ENCODE measurements around the gene PTPN2. TPM values are rescaled to one million over a fixed set of nuclear protein-coding genes. Genes with fewer than 3 reads are reported as not detected.

PTPN2 gene
- total and polyA plus RNA-seq, 4 donors, result 47.8 to 79.9 (median 64.3) TPM

DNA sequence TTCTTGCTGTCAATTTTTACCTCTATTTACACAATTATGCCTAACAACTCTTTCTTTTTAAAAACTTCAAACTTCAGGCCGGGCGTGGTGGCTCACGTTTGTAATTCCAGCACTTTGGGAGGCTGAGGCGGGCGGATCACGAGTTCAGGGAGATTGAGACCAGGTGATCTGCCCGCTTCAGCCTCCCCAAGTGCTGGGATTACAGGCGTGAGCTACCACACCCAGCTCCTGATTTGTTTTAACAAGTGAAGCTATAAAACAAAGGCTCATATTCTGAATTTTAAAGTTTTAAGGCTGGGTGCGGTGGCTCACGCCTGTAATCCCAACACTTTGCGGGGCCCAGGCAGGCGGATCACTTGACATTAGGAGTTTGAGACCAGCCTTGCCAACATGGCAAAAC is 15.5 kb downstream of the PTPN2 start:
- TF ChIP-seq, protein P1, sequence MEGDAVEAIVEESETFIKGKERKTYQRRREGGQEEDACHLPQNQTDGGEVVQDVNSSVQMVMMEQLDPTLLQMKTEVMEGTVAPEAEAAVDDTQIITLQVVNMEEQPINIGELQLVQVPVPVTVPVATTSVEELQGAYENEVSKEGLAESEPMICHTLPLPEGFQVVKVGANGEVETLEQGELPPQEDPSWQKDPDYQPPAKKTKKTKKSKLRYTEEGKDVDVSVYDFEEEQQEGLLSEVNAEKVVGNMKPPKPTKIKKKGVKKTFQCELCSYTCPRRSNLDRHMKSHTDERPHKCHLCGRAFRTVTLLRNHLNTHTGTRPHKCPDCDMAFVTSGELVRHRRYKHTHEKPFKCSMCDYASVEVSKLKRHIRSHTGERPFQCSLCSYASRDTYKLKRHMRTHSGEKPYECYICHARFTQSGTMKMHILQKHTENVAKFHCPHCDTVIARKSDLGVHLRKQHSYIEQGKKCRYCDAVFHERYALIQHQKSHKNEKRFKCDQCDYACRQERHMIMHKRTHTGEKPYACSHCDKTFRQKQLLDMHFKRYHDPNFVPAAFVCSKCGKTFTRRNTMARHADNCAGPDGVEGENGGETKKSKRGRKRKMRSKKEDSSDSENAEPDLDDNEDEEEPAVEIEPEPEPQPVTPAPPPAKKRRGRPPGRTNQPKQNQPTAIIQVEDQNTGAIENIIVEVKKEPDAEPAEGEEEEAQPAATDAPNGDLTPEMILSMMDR (IDR thresholded peaks at IDR 0.05; ENCODE audit: control extremely low read depth, extremely low read depth), result no peak
- H3K4me1 ChIP-seq (ENCODE audit: control insufficient read depth in 5 of 5, insufficient read depth in 5 of 5, low read length in 5 of 5), result peaks cover 0 to 2% (median 0%) of the 10 kb centered on the region in 5 donors
- H3K27ac ChIP-seq (ENCODE audit: low read depth in 1 of 2, low read length in 1 of 2), result no peak overlapping the region
- H3K9ac ChIP-seq (ENCODE audit: insufficient read depth in 1 of 2, low read length in 2 of 2), result no peak overlapping the region
- H3K9me3 ChIP-seq (ENCODE audit: control insufficient read depth in 4 of 4, insufficient read depth in 3 of 4, low read length in 3 of 4), result no peaks in the 10 kb centered on the region
- ATAC-seq (ENCODE audit: insufficient read depth, low FRiP score) (no peak), DNase-seq (no peak)
- peaks cover 0 to 2% (median under 1%) of the 10 kb centered on the region in 4 donors for H3K36me3 ChIP-seq (ENCODE audit: control insufficient read depth in 4 of 4, insufficient read depth in 4 of 4, low read length in 4 of 4)
- H3K4me3 ChIP-seq, result no peak overlapping the region
- H3K27me3 ChIP-seq (ENCODE audit: control insufficient read depth in 3 of 3, insufficient read depth in 3 of 3, low read length in 2 of 3), result no peaks in the 10 kb centered on the region
- WGBS, 2 donors, result 94 to 95% methylated on average over 12 of the region's 12 CpGs

DNA sequence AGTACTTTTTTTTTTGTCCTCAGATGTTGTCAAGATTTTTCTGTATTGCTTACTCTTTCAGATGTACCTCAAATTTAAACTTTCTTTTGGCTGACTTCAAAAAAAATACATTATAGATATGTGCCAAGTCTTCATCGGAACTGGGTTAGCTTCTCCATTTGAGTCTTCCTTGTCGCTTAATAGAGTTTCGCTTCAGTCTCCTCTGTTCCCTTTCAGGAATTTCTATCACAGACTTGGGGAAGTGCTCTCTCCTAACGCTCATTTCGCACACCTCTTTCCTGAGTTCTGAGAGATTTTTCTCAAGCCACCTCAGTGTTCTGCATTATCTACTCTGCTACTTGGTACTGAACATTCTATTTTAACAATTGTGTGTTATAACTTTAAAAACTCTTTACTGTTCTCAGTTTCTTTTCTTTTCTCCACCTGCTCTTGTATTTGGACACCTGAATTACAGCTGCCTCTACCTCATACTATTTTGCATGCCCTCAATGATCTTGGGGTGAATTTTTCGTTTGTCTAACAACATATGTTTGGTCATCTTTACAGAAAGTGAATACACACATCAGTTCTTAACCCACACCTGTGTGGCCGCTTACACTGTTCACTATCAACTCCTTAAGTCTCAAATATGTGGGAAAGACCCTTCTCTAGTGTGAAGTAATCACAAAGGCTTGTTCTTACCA is 16.5 kb downstream of the PTPN2 start:
- no peaks in the 10 kb centered on the region for H3K27me3 ChIP-seq (ENCODE audit: control insufficient read depth in 3 of 3, insufficient read depth in 3 of 3, low read length in 2 of 3)
- WGBS, 2 donors, result 66 to 76% methylated on average over 7 of the region's 7 CpGs
- H3K9me3 ChIP-seq (ENCODE audit: control insufficient read depth in 4 of 4, insufficient read depth in 3 of 4, low read length in 3 of 4), result no peaks in the 10 kb centered on the region
- ATAC-seq (ENCODE audit: insufficient read depth, low FRiP score) (no peak), DNase-seq (no peak)
- TF ChIP-seq, protein P1 (IDR thresholded peaks at IDR 0.05; ENCODE audit: control extremely low read depth, extremely low read depth), result no peak
- no peak overlapping the region for H3K4me3 ChIP-seq
- H3K36me3 ChIP-seq (ENCODE audit: control insufficient read depth in 4 of 4, insufficient read depth in 4 of 4, low read length in 4 of 4), result peaks cover 0 to 2% (median under 1%) of the 10 kb centered on the region in 4 donors
- H3K9ac ChIP-seq (ENCODE audit: insufficient read depth in 1 of 2, low read length in 2 of 2), result no peak overlapping the region
- no peak overlapping the region for H3K27ac ChIP-seq (ENCODE audit: low read depth in 1 of 2, low read length in 1 of 2)
- H3K4me1 ChIP-seq (ENCODE audit: control insufficient read depth in 5 of 5, insufficient read depth in 5 of 5, low read length in 5 of 5), result peaks cover 0 to 12% (median 5%) of the 10 kb centered on the region in 5 donors

DNA sequence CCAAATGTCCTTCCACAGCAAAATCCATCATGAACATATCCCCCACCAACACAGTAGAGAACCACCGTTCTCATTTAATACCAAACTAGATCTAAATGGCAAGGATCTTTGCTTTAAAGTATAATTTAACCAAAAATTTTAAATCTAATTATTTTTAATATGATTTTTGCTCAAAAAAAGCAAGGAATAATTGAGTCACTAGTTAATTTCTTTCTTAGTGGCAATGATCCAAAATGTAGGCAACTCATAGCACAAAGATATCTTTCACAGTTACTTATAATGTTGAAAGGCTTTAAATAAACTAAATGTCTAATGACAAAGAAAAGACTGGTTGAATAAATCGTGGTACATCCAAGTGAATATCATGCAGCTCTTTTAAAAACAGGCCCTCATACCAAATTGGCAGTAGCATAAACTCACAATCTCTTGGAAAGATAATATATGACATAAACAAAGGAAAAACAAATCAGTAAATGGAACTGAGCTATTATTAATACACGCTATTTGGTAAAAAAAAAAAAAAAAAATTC is 20.3 kb downstream of the PTPN2 start:
- Histone ChIP-seq H3K27me3 (ENCODE audit: control insufficient read depth in 3 of 3, insufficient read depth in 3 of 3, low read length in 2 of 3) (no peaks in the 10 kb centered on the region), H3K27ac (ENCODE audit: low read depth in 1 of 2, low read length in 1 of 2) (no peak overlapping the region), H3K4me3 (no peak overlapping the region), H3K9ac (ENCODE audit: insufficient read depth in 1 of 2, low read length in 2 of 2) (no peak overlapping the region), H3K9me3 (ENCODE audit: control insufficient read depth in 4 of 4, insufficient read depth in 3 of 4, low read length in 3 of 4) (no peaks in the 10 kb centered on the region), H3K4me1 (ENCODE audit: control insufficient read depth in 5 of 5, insufficient read depth in 5 of 5, low read length in 5 of 5) (peaks cover 3 to 23% (median 5%) of the 10 kb centered on the region in 5 donors), H3K36me3 (ENCODE audit: control insufficient read depth in 4 of 4, insufficient read depth in 4 of 4, low read length in 4 of 4) (peaks cover 0 to 2% (median 0%) of the 10 kb centered on the region in 4 donors)
- TF ChIP-seq, protein P1 (IDR thresholded peaks at IDR 0.05; ENCODE audit: control extremely low read depth, extremely low read depth), result no peak
- 68 to 78% methylated on average over 3 of the region's 3 CpGs for WGBS, 2 donors
- ATAC-seq (ENCODE audit: insufficient read depth, low FRiP score) (no peak), DNase-seq (peak in 2 of 3 donors; percentile 84 to 85)
